H1 (cell line): ENCODE results near the gene EIF2S2. TPM values are rescaled to one million over a fixed set of nuclear protein-coding genes. Genes with fewer than 3 reads are reported as not detected.

Experiments
- E2F6 ChIP-seq: IDR thresholded peaks from 2 replicates; pipeline ENCODE4 v1.6.1; 2012; ENCODE audit warnings: inconsistent platforms
- RAD21 ChIP-seq, 2 experiments: IDR thresholded peaks in 1 of 2; conservative IDR thresholded peaks in 1 of 2; 2 replicates each; pipeline ENCODE4 v1.6.1; 2011; ENCODE audit warnings: low read depth in 2 of 2, low read length in 2 of 2, improper control_type of control experiment in 1 of 2, inconsistent platforms in 1 of 2, mild to moderate bottlenecking in 1 of 2, moderate library complexity in 1 of 2
- SIRT6 ChIP-seq: IDR thresholded peaks from one replicate; pipeline ENCODE4 v1.7.1; 2012; ENCODE audit warnings: low read length, inconsistent platforms
- polyA plus RNA-seq, 7 experiments: library from polyadenylated mRNA; depleted of rRNA in 3 of 7; stranded (reverse) in 5 of 7; unstranded in 2 of 7; fragments of >200 nt in 5 of 7; fragments of 200-250 nt in 2 of 7; gene quantifications; 1 replicate in 5 of 7; 2 replicates in 1 of 7; 4 replicates in 1 of 7; pipeline versions ENCODE4 v1.2.1 to v1.2.3, GENCODE V29; 2011 to 2013; ENCODE audit warnings: missing spikeins in 2 of 7, mixed read lengths in 2 of 7
- total RNA-seq: library from RNA; stranded (reverse); fragmentation: NEBNext Ultra II Directional; extraction: Animal tissue kit (Norgen Biotek cat#: 25700); gene quantifications from 2 replicates; pipeline ENCODE4 v1.2.1, GENCODE V29; 2021
- TF ChIP-seq, protein P1 (sequence below): fragments of 300-600 bp; sonication (generic); IDR thresholded peaks from 2 replicates; pipeline ENCODE4 v1.7.1; 2012; ENCODE audit warnings: low read length, moderate library complexity, mild to moderate bottlenecking, inconsistent platforms; ENCODE audit not compliant: insufficient replicate concordance

The EIF2S2 gene
- total and polyA plus RNA-seq, 2 of the 8 experiments (the other 6 are each of a cell fraction or from before 2014, with no cell fraction given) = 59.5 to 142 TPM

DNA sequence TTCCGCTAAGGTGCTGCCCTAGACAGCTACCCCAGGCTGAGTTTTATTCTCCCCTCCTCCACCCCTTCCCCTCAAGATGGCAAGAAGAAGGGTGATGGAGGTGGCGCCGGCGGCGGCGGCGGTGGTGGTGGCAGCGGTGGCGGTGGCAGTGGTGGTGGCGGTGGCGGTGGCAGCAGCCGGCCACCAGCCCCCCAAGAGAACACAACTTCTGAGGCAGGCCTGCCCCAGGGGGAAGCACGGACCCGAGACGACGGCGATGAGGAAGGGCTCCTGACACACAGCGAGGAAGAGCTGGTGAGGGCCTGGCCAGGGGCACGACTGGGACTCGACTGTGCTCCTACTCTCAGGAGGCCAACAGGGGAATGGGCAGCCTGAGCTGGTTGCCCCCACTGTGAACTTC, 35.1 kb downstream of the EIF2S2 start (continued):
- TF ChIP-seq, protein P1, sequence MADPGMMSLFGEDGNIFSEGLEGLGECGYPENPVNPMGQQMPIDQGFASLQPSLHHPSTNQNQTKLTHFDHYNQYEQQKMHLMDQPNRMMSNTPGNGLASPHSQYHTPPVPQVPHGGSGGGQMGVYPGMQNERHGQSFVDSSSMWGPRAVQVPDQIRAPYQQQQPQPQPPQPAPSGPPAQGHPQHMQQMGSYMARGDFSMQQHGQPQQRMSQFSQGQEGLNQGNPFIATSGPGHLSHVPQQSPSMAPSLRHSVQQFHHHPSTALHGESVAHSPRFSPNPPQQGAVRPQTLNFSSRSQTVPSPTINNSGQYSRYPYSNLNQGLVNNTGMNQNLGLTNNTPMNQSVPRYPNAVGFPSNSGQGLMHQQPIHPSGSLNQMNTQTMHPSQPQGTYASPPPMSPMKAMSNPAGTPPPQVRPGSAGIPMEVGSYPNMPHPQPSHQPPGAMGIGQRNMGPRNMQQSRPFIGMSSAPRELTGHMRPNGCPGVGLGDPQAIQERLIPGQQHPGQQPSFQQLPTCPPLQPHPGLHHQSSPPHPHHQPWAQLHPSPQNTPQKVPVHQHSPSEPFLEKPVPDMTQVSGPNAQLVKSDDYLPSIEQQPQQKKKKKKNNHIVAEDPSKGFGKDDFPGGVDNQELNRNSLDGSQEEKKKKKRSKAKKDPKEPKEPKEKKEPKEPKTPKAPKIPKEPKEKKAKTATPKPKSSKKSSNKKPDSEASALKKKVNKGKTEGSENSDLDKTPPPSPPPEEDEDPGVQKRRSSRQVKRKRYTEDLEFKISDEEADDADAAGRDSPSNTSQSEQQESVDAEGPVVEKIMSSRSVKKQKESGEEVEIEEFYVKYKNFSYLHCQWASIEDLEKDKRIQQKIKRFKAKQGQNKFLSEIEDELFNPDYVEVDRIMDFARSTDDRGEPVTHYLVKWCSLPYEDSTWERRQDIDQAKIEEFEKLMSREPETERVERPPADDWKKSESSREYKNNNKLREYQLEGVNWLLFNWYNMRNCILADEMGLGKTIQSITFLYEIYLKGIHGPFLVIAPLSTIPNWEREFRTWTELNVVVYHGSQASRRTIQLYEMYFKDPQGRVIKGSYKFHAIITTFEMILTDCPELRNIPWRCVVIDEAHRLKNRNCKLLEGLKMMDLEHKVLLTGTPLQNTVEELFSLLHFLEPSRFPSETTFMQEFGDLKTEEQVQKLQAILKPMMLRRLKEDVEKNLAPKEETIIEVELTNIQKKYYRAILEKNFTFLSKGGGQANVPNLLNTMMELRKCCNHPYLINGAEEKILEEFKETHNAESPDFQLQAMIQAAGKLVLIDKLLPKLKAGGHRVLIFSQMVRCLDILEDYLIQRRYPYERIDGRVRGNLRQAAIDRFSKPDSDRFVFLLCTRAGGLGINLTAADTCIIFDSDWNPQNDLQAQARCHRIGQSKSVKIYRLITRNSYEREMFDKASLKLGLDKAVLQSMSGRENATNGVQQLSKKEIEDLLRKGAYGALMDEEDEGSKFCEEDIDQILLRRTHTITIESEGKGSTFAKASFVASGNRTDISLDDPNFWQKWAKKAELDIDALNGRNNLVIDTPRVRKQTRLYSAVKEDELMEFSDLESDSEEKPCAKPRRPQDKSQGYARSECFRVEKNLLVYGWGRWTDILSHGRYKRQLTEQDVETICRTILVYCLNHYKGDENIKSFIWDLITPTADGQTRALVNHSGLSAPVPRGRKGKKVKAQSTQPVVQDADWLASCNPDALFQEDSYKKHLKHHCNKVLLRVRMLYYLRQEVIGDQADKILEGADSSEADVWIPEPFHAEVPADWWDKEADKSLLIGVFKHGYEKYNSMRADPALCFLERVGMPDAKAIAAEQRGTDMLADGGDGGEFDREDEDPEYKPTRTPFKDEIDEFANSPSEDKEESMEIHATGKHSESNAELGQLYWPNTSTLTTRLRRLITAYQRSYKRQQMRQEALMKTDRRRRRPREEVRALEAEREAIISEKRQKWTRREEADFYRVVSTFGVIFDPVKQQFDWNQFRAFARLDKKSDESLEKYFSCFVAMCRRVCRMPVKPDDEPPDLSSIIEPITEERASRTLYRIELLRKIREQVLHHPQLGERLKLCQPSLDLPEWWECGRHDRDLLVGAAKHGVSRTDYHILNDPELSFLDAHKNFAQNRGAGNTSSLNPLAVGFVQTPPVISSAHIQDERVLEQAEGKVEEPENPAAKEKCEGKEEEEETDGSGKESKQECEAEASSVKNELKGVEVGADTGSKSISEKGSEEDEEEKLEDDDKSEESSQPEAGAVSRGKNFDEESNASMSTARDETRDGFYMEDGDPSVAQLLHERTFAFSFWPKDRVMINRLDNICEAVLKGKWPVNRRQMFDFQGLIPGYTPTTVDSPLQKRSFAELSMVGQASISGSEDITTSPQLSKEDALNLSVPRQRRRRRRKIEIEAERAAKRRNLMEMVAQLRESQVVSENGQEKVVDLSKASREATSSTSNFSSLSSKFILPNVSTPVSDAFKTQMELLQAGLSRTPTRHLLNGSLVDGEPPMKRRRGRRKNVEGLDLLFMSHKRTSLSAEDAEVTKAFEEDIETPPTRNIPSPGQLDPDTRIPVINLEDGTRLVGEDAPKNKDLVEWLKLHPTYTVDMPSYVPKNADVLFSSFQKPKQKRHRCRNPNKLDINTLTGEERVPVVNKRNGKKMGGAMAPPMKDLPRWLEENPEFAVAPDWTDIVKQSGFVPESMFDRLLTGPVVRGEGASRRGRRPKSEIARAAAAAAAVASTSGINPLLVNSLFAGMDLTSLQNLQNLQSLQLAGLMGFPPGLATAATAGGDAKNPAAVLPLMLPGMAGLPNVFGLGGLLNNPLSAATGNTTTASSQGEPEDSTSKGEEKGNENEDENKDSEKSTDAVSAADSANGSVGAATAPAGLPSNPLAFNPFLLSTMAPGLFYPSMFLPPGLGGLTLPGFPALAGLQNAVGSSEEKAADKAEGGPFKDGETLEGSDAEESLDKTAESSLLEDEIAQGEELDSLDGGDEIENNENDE = no peak
- no peak for TF ChIP-seq RAD21 (IDR thresholded peaks at IDR 0.05 in 1 of 2, conservative IDR thresholded peaks at IDR 0.05 in 1 of 2; ENCODE audit: low read depth in 2 of 2, low read length in 2 of 2)
- TF ChIP-seq SIRT6 = no peak
- TF ChIP-seq E2F6 = no peak
